Upper lobe of left lung (tissue), 6 donors: ENCODE measurements around the gene PRDM13. TPM values are rescaled to one million over a fixed set of nuclear protein-coding genes. Genes with fewer than 3 reads are reported as not detected.
"Not testable (repeated sequence)": the region's sequence is repeated elsewhere in the genome, so short reads cannot be mapped to it uniquely, and the experiment has no call there.

Experiments
- ATAC-seq, 2 donors: fragments of 200-7000 bp; cut with Tn5 transposase; one replicate each; pipeline ENCODE4 v1.9.1; 2022; ENCODE audit warnings: mild to moderate bottlenecking in 2 of 2, moderate library complexity in 2 of 2; ENCODE audit not compliant: low FRiP score in 2 of 2
- DNase-seq, 2 donors: peaks; one replicate each; pipeline ENCODE4 v3.0.0-alpha.2; 2019 to 2020
- H3K27ac ChIP-seq, 4 donors: fragments of 200-600 bp; sonication (generic); one replicate each; pipeline ENCODE4 v1.5.1; 2016 to 2019
- H3K27me3 ChIP-seq, 4 donors: fragments of 200-600 bp; sonication (generic); one replicate each; pipeline ENCODE4 v1.5.1; 2017 to 2019
- H3K36me3 ChIP-seq, 4 donors: fragments of 200-600 bp; sonication (generic); one replicate each; pipeline ENCODE4 v1.5.1; 2016 to 2019
- H3K4me1 ChIP-seq, 4 donors: fragments of 200-600 bp; sonication (generic); one replicate each; pipeline ENCODE4 v1.5.1; 2018 to 2019
- H3K4me3 ChIP-seq, 4 donors: fragments of 200-600 bp; sonication (generic); one replicate each; pipeline ENCODE4 v1.5.1; 2017 to 2019; ENCODE audit warnings: mild to moderate bottlenecking in 2 of 4, moderate library complexity in 1 of 4
- H3K9me3 ChIP-seq, 4 donors: fragments of 200-600 bp; sonication (generic); one replicate each; pipeline ENCODE4 v1.5.1; 2018 to 2019
- CTCF ChIP-seq, 6 experiments: fragments of 450-650 bp in 4 of 6; fragments of 200-600 bp in 2 of 6; sonication (generic) in 2 of 6; IDR thresholded peaks; one replicate each; pipeline ENCODE4 v1.5.1; 2016 to 2019; ENCODE audit warnings: antibody characterized with exemption in 6 of 6
- EP300 ChIP-seq, 4 donors: sonication (generic); formaldehyde crosslinking; IDR thresholded peaks; one replicate each; pipeline ENCODE4 v1.5.1; 2017; ENCODE audit warnings: antibody characterized with exemption in 4 of 4, control low read depth in 2 of 4
- POLR2A ChIP-seq, 4 donors: fragments of 450-650 bp; IDR thresholded peaks; one replicate each; pipeline ENCODE4 v1.5.1; 2016 to 2017; ENCODE audit warnings: antibody characterized with exemption in 4 of 4, mild to moderate bottlenecking in 2 of 4
- POLR2AphosphoS5 ChIP-seq, 2 donors: sonication (generic); formaldehyde crosslinking; IDR thresholded peaks; one replicate each; pipeline ENCODE4 v1.5.1; 2017; ENCODE audit warnings: antibody characterized with exemption in 2 of 2
- WGBS, 2 donors: methylation state at CpG; one replicate each; pipeline ENCODE4 v1.1.5; 2017 to 2018; 5-methylcytosine and 5-hydroxymethylcytosine counted together
- total RNA-seq, 6 donors: library from RNA; depleted of rRNA in 4 of 6; stranded (reverse); fragments of >200 nt in 4 of 6; gene quantifications; one replicate each; pipeline versions ENCODE4 v1.1.0 to v1.2.1, GENCODE V29; 2016 to 2021
- donor health status: DM: no; HTN: no; CAD: no; lungs with moderate emphysema.
- donor health status: DM: no; HTN: yes; CAD: no; lungs with severe emphysema.

The PRDM13 gene
- total RNA-seq, 6 donors from 2014 or later, result not detected

DNA sequence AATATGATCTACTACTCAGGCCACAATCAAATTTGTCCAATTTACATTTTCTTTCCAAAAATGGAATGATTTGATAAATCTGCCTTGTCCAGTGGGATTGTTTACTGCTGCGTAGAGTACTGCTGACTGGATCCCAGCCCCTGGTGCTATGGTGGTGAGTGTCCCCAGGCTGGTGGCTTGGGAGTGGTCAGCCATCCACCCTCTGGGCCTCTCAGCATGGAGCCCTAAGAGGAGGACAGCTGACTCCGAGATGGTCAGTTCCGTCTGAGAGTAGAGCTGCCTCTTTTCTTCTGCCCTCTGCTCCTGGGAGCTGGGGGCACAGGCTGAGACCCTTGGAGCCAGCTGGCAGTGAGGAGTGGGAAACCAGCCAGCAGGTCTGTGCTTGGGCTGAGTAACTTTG is 22.7 kb downstream of the PRDM13 start:
- TF ChIP-seq CTCF (IDR thresholded peaks at IDR 0.05), result no peak
- TF ChIP-seq EP300 (IDR thresholded peaks at IDR 0.05), result no peak
- TF ChIP-seq POLR2AphosphoS5 (IDR thresholded peaks at IDR 0.05), result no peak
- no peak for TF ChIP-seq POLR2A (IDR thresholded peaks at IDR 0.05)
- Histone ChIP-seq H3K27me3 (no peaks in the 10 kb centered on the region), H3K9me3 (no peaks in the 10 kb centered on the region), H3K27ac (no peak overlapping the region), H3K36me3 (no peaks in the 10 kb centered on the region), H3K4me3 (no peak overlapping the region), H3K4me1 (no peaks in the 10 kb centered on the region)
- DNase-seq (no peak), ATAC-seq (no peak)
- WGBS, 2 donors, result 75 to 88% methylated on average over 3 of the region's 3 CpGs

DNA sequence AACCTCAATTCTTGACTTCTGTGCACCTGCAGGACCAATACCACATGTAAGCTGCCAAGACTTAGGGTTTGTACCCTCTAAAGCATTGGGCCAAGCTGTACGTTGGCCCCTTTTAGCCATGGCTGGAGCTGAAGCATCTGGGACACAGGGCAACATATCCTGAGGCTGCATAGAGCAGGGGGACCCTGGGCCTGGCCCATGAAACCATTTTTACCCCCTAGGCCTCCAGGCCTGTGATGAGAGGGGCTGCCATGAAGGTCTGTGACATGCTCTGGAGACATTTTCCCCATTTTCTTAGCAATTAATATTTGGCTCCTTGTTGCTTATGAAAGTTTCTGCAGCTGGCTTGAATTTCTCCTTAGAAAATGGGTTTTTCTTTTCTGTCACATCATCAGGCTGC is 31.0 kb downstream of the PRDM13 start:
- ATAC-seq, result no peak
- TF ChIP-seq EP300 (IDR thresholded peaks at IDR 0.05) (no peak), POLR2A (IDR thresholded peaks at IDR 0.05) (no peak), POLR2AphosphoS5 (IDR thresholded peaks at IDR 0.05) (no peak), CTCF (IDR thresholded peaks at IDR 0.05) (no peak)
- Histone ChIP-seq H3K4me3 (no peak overlapping the region), H3K4me1 (no peaks in the 10 kb centered on the region), H3K27me3 (no peaks in the 10 kb centered on the region), H3K27ac (no peak overlapping the region), H3K36me3 (no peaks in the 10 kb centered on the region), H3K9me3 (peaks cover 3 to 17% (median 11%) of the 10 kb centered on the region in 4 donors)
- no peak for DNase-seq
- WGBS, 2 donors, result 71% methylated on average over 1 of the region's 1 CpG; no CpG with 5 or more reads in 1 of the 2 donors

GRCh38 chr6:99638358-99638757 is 31.7 kb downstream of the PRDM13 start:
- H3K27me3 ChIP-seq, H3K4me1 ChIP-seq, H3K36me3 ChIP-seq, ATAC-seq, H3K4me3 ChIP-seq, DNase-seq, H3K27ac ChIP-seq: not testable (repeated sequence)
- 91 to 100% methylated on average over 1 of the region's 1 CpG for WGBS, 2 donors
- H3K9me3 ChIP-seq, result peaks cover 3 to 17% (median 11%) of the 10 kb centered on the region in 4 donors

- no peaks in the 10 kb centered on the region for H3K36me3 ChIP-seq
- no peaks in the 10 kb centered on the region for H3K27me3 ChIP-seq
- peaks cover 3 to 17% (median 11%) of the 10 kb centered on the region in 4 donors for H3K9me3 ChIP-seq
- ATAC-seq (no peak), DNase-seq (no peak)
- no peak overlapping the region for H3K4me3 ChIP-seq
- TF ChIP-seq POLR2AphosphoS5 (IDR thresholded peaks at IDR 0.05), result no peak
- TF ChIP-seq CTCF (IDR thresholded peaks at IDR 0.05), result no peak
- no peak for TF ChIP-seq POLR2A (IDR thresholded peaks at IDR 0.05)
- TF ChIP-seq EP300 (IDR thresholded peaks at IDR 0.05), result no peak
- 43 to 54% methylated on average over 2 of the region's 2 CpGs for WGBS, 2 donors
- H3K4me1 ChIP-seq, result no peaks in the 10 kb centered on the region
- H3K27ac ChIP-seq, result no peak overlapping the region
Observed at GRCh38 chr6:99641270-99641669, 34.6 kb downstream of the PRDM13 start.

DNA sequence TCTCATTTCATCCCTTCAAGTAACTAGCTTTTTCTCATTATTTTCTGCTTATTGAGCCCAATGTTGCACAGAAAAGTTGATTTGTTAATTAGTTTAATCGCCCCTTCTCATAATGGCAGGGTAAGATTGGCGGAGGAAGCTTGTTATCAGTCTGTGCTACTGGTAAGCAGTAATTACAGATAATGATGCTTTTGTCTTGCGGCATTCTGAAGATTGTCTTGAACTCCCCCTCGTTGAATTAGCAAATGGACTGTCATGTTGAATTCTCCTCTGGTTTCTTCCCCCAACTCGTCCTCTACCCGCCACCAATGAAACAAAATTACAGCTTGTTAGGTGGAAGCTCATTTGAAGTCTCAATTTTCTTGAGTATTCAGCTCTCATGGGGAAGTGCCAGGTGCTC is 39.4 kb downstream of the PRDM13 start:
- Histone ChIP-seq H3K4me3 (no peak overlapping the region), H3K27me3 (no peaks in the 10 kb centered on the region), H3K36me3 (no peaks in the 10 kb centered on the region), H3K4me1 (no peaks in the 10 kb centered on the region), H3K9me3 (no peaks in the 10 kb centered on the region), H3K27ac (no peak overlapping the region)
- no peak for TF ChIP-seq EP300 (IDR thresholded peaks at IDR 0.05)
- no peak for TF ChIP-seq POLR2AphosphoS5 (IDR thresholded peaks at IDR 0.05)
- TF ChIP-seq CTCF (IDR thresholded peaks at IDR 0.05), result no peak
- WGBS, 2 donors, result 70 to 73% methylated on average over 6 of the region's 6 CpGs
- DNase-seq (no peak), ATAC-seq (no peak)

GRCh38 chr6:99650091-99650571 is 43.5 kb downstream of the PRDM13 start:
- WGBS, 2 donors, result 100% methylated on average over 2 of the region's 42 CpGs
- H3K9me3 ChIP-seq, H3K4me3 ChIP-seq, H3K36me3 ChIP-seq, ATAC-seq, H3K27me3 ChIP-seq, H3K27ac ChIP-seq, H3K4me1 ChIP-seq: not testable (repeated sequence)
- DNase-seq, result peak in 1 of 2 donors; percentile 65
